ENCODE results near the gene FGF18. TPM values are rescaled to one million over a fixed set of nuclear protein-coding genes. Genes with fewer than 3 reads are reported as not detected.

Gene FGF18
- total and polyA plus RNA-seq, 2 of the 4 experiments (the other 2 are of a cell fraction), result 0.15 TPM; not detected in 1

- H2BK20ac ChIP-seq (ENCODE audit: low read depth, low read length), result no peak overlapping the region
- ChIA-PET POLR2A (ENCODE audit: unreplicated experiment) (no interaction called here), CTCF (interaction anchor here (0.6 to 2.6 kb wide), 22 partner anchors 13 to 591 kb away, joined by 3 to 13 read pairs (median 4); no protein-coding TSS in a partner anchor)
- H3K9me1 ChIP-seq (ENCODE audit: insufficient read depth, low read length), result no peaks in the 10 kb centered on the region
- TF ChIP-seq CHD1 (IDR thresholded peaks at IDR 0.05; ENCODE audit: low read depth, low read length) (no peak), POLR2A (IDR thresholded peaks at IDR 0.05; ENCODE audit: low read depth, low read length) (peak; percentile 39; the same call in 1 of the 2 replicates), USF2 (IDR thresholded peaks at IDR 0.05; ENCODE audit: low read depth, low read length) (no peak), NFE2L2 (IDR thresholded peaks at IDR 0.05; ENCODE audit: low read depth, low read length) (no peak), BHLHE40 (IDR thresholded peaks at IDR 0.05; ENCODE audit: low read depth, low read length) (0 out of 2 replicates have a peak, but pooled peaks have one; percentile 12), MXI1 (IDR thresholded peaks at IDR 0.05; ENCODE audit: borderline replicate concordance, low read depth, low read length) (peak; percentile 99), RAD21 (IDR thresholded peaks at IDR 0.05; ENCODE audit: low read length) (peak; percentile 95), SMC3 (IDR thresholded peaks at IDR 0.05; ENCODE audit: low read depth, low read length) (peak; percentile 85), RCOR1 (IDR thresholded peaks at IDR 0.05; ENCODE audit: insufficient replicate concordance, low read length) (no peak), FOS (IDR thresholded peaks at IDR 0.05; ENCODE audit: low read depth, low read length) (no peak), MAZ (IDR thresholded peaks at IDR 0.05; ENCODE audit: borderline replicate concordance, low read depth, low read length) (no peak; the same call in 1 of the 2 replicates), CTCF (conservative IDR thresholded peaks at IDR 0.05; ENCODE audit: low read depth, low read length) (peak; percentile 95)
- H3K27ac ChIP-seq (ENCODE audit: insufficient read depth, low read length), result no peak overlapping the region
- no peak overlapping the region for H4K91ac ChIP-seq (ENCODE audit: insufficient read depth, low read depth, low read length)
- dilution Hi-C loops (cut with HindIII; ENCODE audit: low sequenced_read_pairs, unreplicated experiment), result no loop called here
- H2AK9ac ChIP-seq (replicated peaks; ENCODE audit: low read depth, low read length, poor library complexity), result no peak overlapping the region
- DNase-seq (peak; percentile 82), ATAC-seq (ENCODE audit: low read depth) (peak; percentile 89)
- peak overlapping the region; percentile 3; the same call in 1 of the 2 replicates for H3K4me3 ChIP-seq (ENCODE audit: insufficient read depth, low read depth, low read length)
- in situ Hi-C loops (cut with MboI; ENCODE audit: low sequenced_read_pairs), result loop anchor here (5.0 to 25.0 kb wide), 4 partner anchors 489 to 869 kb away; partner anchors contain the start of genes EFCAB9, STK10 and UBTD2
- H4K5ac ChIP-seq (ENCODE audit: low read depth, low read length), result no peak overlapping the region
- no peak overlapping the region for H3K9ac ChIP-seq (ENCODE audit: low read depth, low read length)
- H2BK120ac ChIP-seq (ENCODE audit: low read depth, low read length), result no peak overlapping the region
- peaks cover 2% of the 10 kb centered on the region; the same call in 1 of the 2 replicates for H3K36me3 ChIP-seq (ENCODE audit: control insufficient read depth, insufficient read depth, low read length)
- H3K79me1 ChIP-seq (ENCODE audit: low read depth in 1 of 2, low read length in 2 of 2), result peaks cover 3 to 10% of the 10 kb centered on the region in 2 experiments; a peak in 2 of 4 replicates
- no peak overlapping the region for H4K8ac ChIP-seq (ENCODE audit: low read depth in 2 of 2, low read length in 2 of 2)
- no peak overlapping the region for H2BK15ac ChIP-seq (ENCODE audit: low read depth, low read length)
- H2AK5ac ChIP-seq (ENCODE audit: low read depth, low read length), result no peak overlapping the region
- no peak overlapping the region for H3K14ac ChIP-seq (replicated peaks; ENCODE audit: low read depth, low read length)
- no peaks in the 10 kb centered on the region for H3K9me3 ChIP-seq (ENCODE audit: control insufficient read depth, insufficient read depth, low read length)
- H4K20me1 ChIP-seq (ENCODE audit: insufficient read depth, low read length), result peaks cover 51% of the 10 kb centered on the region
- no peak overlapping the region for H3K56ac ChIP-seq (ENCODE audit: extremely low read depth, insufficient read depth, low read length)
- no peak overlapping the region for H2BK5ac ChIP-seq (ENCODE audit: low read depth, low read length, poor library complexity, severe bottlenecking)
- H3K4me1 ChIP-seq (ENCODE audit: control insufficient read depth, insufficient read depth, low read length), result peaks cover 2% of the 10 kb centered on the region; the same call in 1 of the 2 replicates
- H3K4ac ChIP-seq (ENCODE audit: low read depth, low read length), result no peak overlapping the region
- peak overlapping the region; percentile 34 for H2AFZ ChIP-seq (replicated peaks; ENCODE audit: low read length, poor library complexity)
- H3K18ac ChIP-seq (ENCODE audit: low read depth, low read length), result no peak overlapping the region
- no peaks in the 10 kb centered on the region; the same call in 1 of the 2 replicates for H3K27me3 ChIP-seq (ENCODE audit: control insufficient read depth, insufficient read depth, low read length)
- peak overlapping the region; percentile 63 for H3K4me2 ChIP-seq (ENCODE audit: low read depth, low read length)
- 11% methylated on average over 17 of the region's 26 CpGs; no CpG with 5 or more reads in 1 of the 2 experiments for WGBS, 2 experiments (ENCODE audit: extremely low coverage in 2 of 2, insufficient read length in 1 of 2)
- no peak overlapping the region for H3K23ac ChIP-seq (ENCODE audit: low read depth, low read length)
- intact Hi-C loops (cut with micrococcal nuclease), result loop anchor here (1.0 to 10.0 kb wide), 6 partner anchors 176 to 769 kb away; partner anchors contain the start of gene STK10
- BruUV-seq (replicated peaks), result no TSS peak
Measured at GRCh38 chr5:171418316-171418981, 998 bp upstream of the FGF18 start.
